IPS-18a (cell line): ENCODE results near the gene GLRA3.

ENCODE experiments used
- H3K27ac ChIP-seq: one replicate; pipeline ENCODE4 v1.5.1; 2013; ENCODE audit warnings: low read length
- H3K27me3 ChIP-seq: one replicate; pipeline ENCODE4 v1.6.1; 2013; ENCODE audit warnings: mild to moderate bottlenecking, low read length; ENCODE audit not compliant: control insufficient read depth, insufficient read depth
- H3K36me3 ChIP-seq: one replicate; pipeline ENCODE4 v1.6.1; 2013; ENCODE audit warnings: low read depth, low read length; ENCODE audit not compliant: control insufficient read depth
- H3K4me1 ChIP-seq: one replicate; pipeline ENCODE4 v1.6.1; 2013; ENCODE audit warnings: low read depth, low read length; ENCODE audit not compliant: control insufficient read depth
- H3K4me3 ChIP-seq: one replicate; pipeline ENCODE4 v1.5.1; 2013; ENCODE audit warnings: low read length
- H3K9ac ChIP-seq: one replicate; pipeline ENCODE4 v1.6.1; 2013; ENCODE audit warnings: mild to moderate bottlenecking, low read length, moderate library complexity
- H3K9me3 ChIP-seq: one replicate; pipeline ENCODE4 v1.6.1; 2013; ENCODE audit warnings: low read depth, low read length; ENCODE audit not compliant: control insufficient read depth

GLRA3 gene

GRCh38 chr4:174611792-174612191, 217.3 kb downstream of the GLRA3 start:
- H3K27ac ChIP-seq, result no peak overlapping the region
- H3K4me1 ChIP-seq, result peaks cover 13% of the 10 kb centered on the region
- H3K9me3 ChIP-seq, result peaks cover 7% of the 10 kb centered on the region
- H3K9ac ChIP-seq, result no peak overlapping the region
- no peaks in the 10 kb centered on the region for H3K36me3 ChIP-seq
- no peaks in the 10 kb centered on the region for H3K27me3 ChIP-seq
- no peak overlapping the region for H3K4me3 ChIP-seq

GRCh38 chr4:174607792-174608191, 221.3 kb downstream of the GLRA3 start:
- no peak overlapping the region for H3K27ac ChIP-seq
- H3K36me3 ChIP-seq, result no peaks in the 10 kb centered on the region
- no peak overlapping the region for H3K4me3 ChIP-seq
- H3K4me1 ChIP-seq, result peaks cover 22% of the 10 kb centered on the region
- H3K27me3 ChIP-seq, result no peaks in the 10 kb centered on the region
- peaks cover 7% of the 10 kb centered on the region for H3K9me3 ChIP-seq
- no peak overlapping the region for H3K9ac ChIP-seq

GRCh38 chr4:174604198-174604597, 224.8 kb downstream of the GLRA3 start:
- Histone ChIP-seq H3K4me3 (no peak overlapping the region), H3K9ac (no peak overlapping the region), H3K9me3 (no peaks in the 10 kb centered on the region), H3K4me1 (peaks cover 22% of the 10 kb centered on the region), H3K36me3 (no peaks in the 10 kb centered on the region), H3K27ac (no peak overlapping the region), H3K27me3 (no peaks in the 10 kb centered on the region)

GRCh38 chr4:174600391-174600790, 228.7 kb downstream of the GLRA3 start:
- Histone ChIP-seq H3K4me1 (no peaks in the 10 kb centered on the region), H3K27me3 (no peaks in the 10 kb centered on the region), H3K9ac (no peak overlapping the region), H3K27ac (no peak overlapping the region), H3K9me3 (no peaks in the 10 kb centered on the region), H3K36me3 (no peaks in the 10 kb centered on the region), H3K4me3 (no peak overlapping the region)

GRCh38 chr4:174598800-174599199, 230.2 kb downstream of the GLRA3 start:
- H3K9ac ChIP-seq, result no peak overlapping the region
- H3K36me3 ChIP-seq, result no peaks in the 10 kb centered on the region
- no peak overlapping the region for H3K27ac ChIP-seq
- no peaks in the 10 kb centered on the region for H3K9me3 ChIP-seq
- no peaks in the 10 kb centered on the region for H3K27me3 ChIP-seq
- H3K4me1 ChIP-seq, result no peaks in the 10 kb centered on the region
- H3K4me3 ChIP-seq, result no peak overlapping the region

GRCh38 chr4:174596513-174596912, 232.5 kb downstream of the GLRA3 start:
- Histone ChIP-seq H3K36me3 (no peaks in the 10 kb centered on the region), H3K4me1 (no peaks in the 10 kb centered on the region), H3K9me3 (no peaks in the 10 kb centered on the region), H3K27ac (no peak overlapping the region), H3K9ac (no peak overlapping the region), H3K4me3 (no peak overlapping the region), H3K27me3 (no peaks in the 10 kb centered on the region)

GRCh38 chr4:174595141-174595929, 233.7 kb downstream of the GLRA3 start:
- Histone ChIP-seq H3K36me3 (no peaks in the 10 kb centered on the region), H3K4me3 (no peak overlapping the region), H3K9ac (no peak overlapping the region), H3K4me1 (peaks cover 1% of the 10 kb centered on the region), H3K27ac (no peak overlapping the region), H3K9me3 (no peaks in the 10 kb centered on the region), H3K27me3 (no peaks in the 10 kb centered on the region)

- peaks cover 6% of the 10 kb centered on the region for H3K4me1 ChIP-seq
- H3K4me3 ChIP-seq, result no peak overlapping the region
- no peaks in the 10 kb centered on the region for H3K9me3 ChIP-seq
- no peak overlapping the region for H3K27ac ChIP-seq
- no peaks in the 10 kb centered on the region for H3K27me3 ChIP-seq
- no peaks in the 10 kb centered on the region for H3K36me3 ChIP-seq
- H3K9ac ChIP-seq, result no peak overlapping the region
Measured at GRCh38 chr4:174593701-174594100, 235.3 kb downstream of the GLRA3 start.

GRCh38 chr4:174592985-174593335, 236.1 kb downstream of the GLRA3 start:
- no peak overlapping the region for H3K27ac ChIP-seq
- no peaks in the 10 kb centered on the region for H3K27me3 ChIP-seq
- no peak overlapping the region for H3K4me3 ChIP-seq
- no peaks in the 10 kb centered on the region for H3K9me3 ChIP-seq
- H3K36me3 ChIP-seq, result no peaks in the 10 kb centered on the region
- peaks cover 6% of the 10 kb centered on the region for H3K4me1 ChIP-seq
- no peak overlapping the region for H3K9ac ChIP-seq

- H3K4me1 ChIP-seq, result peaks cover 6% of the 10 kb centered on the region
- H3K27ac ChIP-seq, result no peak overlapping the region
- H3K4me3 ChIP-seq, result no peak overlapping the region
- H3K9ac ChIP-seq, result no peak overlapping the region
- H3K27me3 ChIP-seq, result no peaks in the 10 kb centered on the region
- no peaks in the 10 kb centered on the region for H3K9me3 ChIP-seq
- H3K36me3 ChIP-seq, result no peaks in the 10 kb centered on the region
Measured at GRCh38 chr4:174592256-174592984, 236.6 kb downstream of the GLRA3 start.

GRCh38 chr4:174591243-174592021, 237.6 kb downstream of the GLRA3 start:
- H3K4me1 ChIP-seq, result peaks cover 6% of the 10 kb centered on the region

More at GRCh38 chr4:174591243-174592021, 237.6 kb downstream of the GLRA3 start:
- Histone ChIP-seq H3K27me3 (no peaks in the 10 kb centered on the region), H3K9me3 (peaks cover 3% of the 10 kb centered on the region), H3K9ac (no peak overlapping the region), H3K27ac (no peak overlapping the region), H3K4me3 (no peak overlapping the region), H3K36me3 (no peaks in the 10 kb centered on the region)
